ENCODE results near the gene TEX261. TPM values are rescaled to one million over a fixed set of nuclear protein-coding genes. Genes with fewer than 3 reads are reported as not detected.
A peak's percentile ranks its signal among the peaks of the same experiment; 100 is the strongest.

The TEX261 gene
- total RNA-seq, 4 donors from 2014 or later = 36.1 to 38.7 (median 37.0) TPM

DNA sequence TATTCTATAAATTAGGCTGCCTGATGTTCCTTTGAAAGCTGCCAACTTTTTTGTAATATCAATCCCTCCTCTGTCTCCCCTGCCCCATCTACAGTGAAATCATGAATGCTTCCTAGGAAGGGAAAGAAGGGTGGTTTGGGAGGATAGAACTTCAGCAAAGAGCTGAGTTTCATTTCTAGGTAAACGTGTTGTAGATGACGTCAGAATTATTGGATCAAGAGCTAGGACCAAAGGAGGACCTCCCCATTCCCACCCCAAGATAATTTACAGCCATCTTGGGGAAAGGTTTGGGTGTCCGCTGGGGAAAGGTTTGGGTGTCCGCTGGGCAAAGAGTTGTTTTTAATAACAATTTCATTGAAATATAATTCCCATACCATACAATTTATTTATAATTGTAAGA, 27.5 kb downstream of the TEX261 start:
- no peak for TF ChIP-seq POLR2A (IDR thresholded peaks at IDR 0.05)
- TF ChIP-seq EP300 (IDR thresholded peaks at IDR 0.05) = no peak
- no peak for TF ChIP-seq CTCF (IDR thresholded peaks at IDR 0.05)
- Histone ChIP-seq H3K4me1 (peaks cover 0 to 12% (median 3%) of the 10 kb centered on the region in 4 donors), H3K4me3 (no peak overlapping the region), H3K27me3 (peaks cover 0 to 20% of the 10 kb centered on the region in 2 donors), H3K9me3 (no peaks in the 10 kb centered on the region), H3K36me3 (no peaks in the 10 kb centered on the region), H3K27ac (no peak overlapping the region)
- WGBS, 2 donors = 65 to 72% methylated on average over 4 of the region's 4 CpGs
- no peak for DNase-seq (ENCODE audit: low spot score in 2 of 2)

DNA sequence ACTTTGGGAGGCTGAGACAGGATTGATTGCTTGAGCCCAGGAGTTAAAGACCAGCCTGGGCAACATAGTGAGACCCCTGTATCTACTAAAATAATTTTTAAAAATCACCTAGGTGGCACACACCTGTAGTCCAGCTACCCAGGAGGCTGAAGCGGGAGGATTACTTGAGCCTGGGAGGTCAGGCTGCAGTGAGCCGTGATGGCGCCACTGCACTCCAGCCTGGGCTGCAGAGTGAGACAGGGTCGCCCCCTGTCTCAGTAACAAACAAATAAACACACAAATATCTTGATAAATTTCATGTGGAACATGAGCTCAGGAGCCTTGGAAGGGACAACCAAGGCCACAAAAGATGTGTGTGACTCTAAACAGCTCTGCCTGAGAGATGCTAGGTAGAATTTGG, 28.0 kb downstream of the TEX261 start:
- Histone ChIP-seq H3K4me1 (peaks cover 0 to 12% (median 3%) of the 10 kb centered on the region in 4 donors), H3K27me3 (peaks cover 0 to 20% of the 10 kb centered on the region in 2 donors), H3K27ac (no peak overlapping the region), H3K9me3 (no peaks in the 10 kb centered on the region), H3K36me3 (no peaks in the 10 kb centered on the region), H3K4me3 (no peak overlapping the region)
- no peak for TF ChIP-seq CTCF (IDR thresholded peaks at IDR 0.05)
- WGBS, 2 donors = 74 to 79% methylated on average over 4 of the region's 4 CpGs
- no peak for DNase-seq (ENCODE audit: low spot score in 2 of 2)

- H3K27ac ChIP-seq = no peak overlapping the region
- H3K36me3 ChIP-seq = no peaks in the 10 kb centered on the region
- H3K4me1 ChIP-seq = peaks cover 0 to 12% (median 3%) of the 10 kb centered on the region in 4 donors
- DNase-seq (ENCODE audit: low spot score in 2 of 2) = no peak
- peak overlapping the region; percentile 27 to 58 (median 42) for H3K4me3 ChIP-seq
- 69 to 75% methylated on average over 14 of the region's 14 CpGs for WGBS, 2 donors
- no peaks in the 10 kb centered on the region for H3K9me3 ChIP-seq
- peaks cover 0 to 20% of the 10 kb centered on the region in 2 donors for H3K27me3 ChIP-seq
- TF ChIP-seq CTCF (IDR thresholded peaks at IDR 0.05) (no peak), POLR2A (IDR thresholded peaks at IDR 0.05) (no peak), EP300 (IDR thresholded peaks at IDR 0.05) (no peak)
Observed at GRCh38 chr2:70965506-70965905, 29.2 kb downstream of the TEX261 start.

DNA sequence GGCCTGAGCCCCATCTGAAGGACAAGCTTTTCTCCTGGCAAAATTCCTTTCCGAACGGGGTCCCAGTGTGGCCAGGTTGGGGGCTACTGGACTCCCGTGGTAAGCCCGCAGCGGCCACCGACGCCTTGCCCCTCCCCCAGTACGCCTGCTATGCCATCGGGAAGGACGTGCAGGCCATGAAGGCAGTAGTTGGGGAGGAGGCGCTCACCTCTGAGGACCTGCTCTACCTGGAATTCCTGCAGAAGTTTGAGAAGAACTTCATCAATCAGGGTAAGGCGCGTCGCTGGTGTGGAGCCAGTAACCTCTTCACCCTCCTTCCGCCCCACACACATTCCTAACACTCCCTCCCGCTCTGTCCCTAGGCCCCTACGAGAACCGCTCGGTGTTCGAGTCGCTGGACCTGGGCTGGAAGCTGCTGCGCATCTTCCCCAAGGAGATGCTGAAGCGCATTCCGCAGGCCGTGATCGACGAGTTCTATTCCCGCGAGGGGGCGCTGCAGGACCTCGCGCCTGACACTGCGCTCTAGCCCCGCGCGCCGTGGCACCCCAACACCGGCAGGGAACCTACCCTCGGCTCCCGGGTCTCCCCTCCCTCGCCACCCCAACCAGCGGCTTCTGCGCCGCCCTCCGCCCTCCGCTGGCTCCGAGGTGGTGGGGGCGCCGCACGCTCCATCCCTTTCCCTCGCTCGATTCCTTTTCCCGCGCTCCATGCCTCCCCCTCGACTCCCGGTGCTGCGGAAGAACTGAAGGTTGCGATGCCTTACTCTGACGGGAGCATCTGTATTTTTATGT, 29.9 kb downstream of the TEX261 start:
- H3K27me3 ChIP-seq = peaks cover 0 to 20% of the 10 kb centered on the region in 2 donors
- H3K4me1 ChIP-seq = peaks cover 0 to 12% (median 3%) of the 10 kb centered on the region in 4 donors
- TF ChIP-seq CTCF (IDR thresholded peaks at IDR 0.05) (peak; percentile 77 to 90 (median 78)), EP300 (IDR thresholded peaks at IDR 0.05) (no peak), POLR2A (IDR thresholded peaks at IDR 0.05) (no peak)
- H3K27ac ChIP-seq = no peak overlapping the region
- H3K36me3 ChIP-seq = no peaks in the 10 kb centered on the region
- H3K9me3 ChIP-seq = no peaks in the 10 kb centered on the region
- peak overlapping the region; percentile 27 to 58 (median 42) for H3K4me3 ChIP-seq
- peak; percentile 46 to 66 for DNase-seq (ENCODE audit: low spot score in 2 of 2)
- 8 to 16% methylated on average over 54 to 59 of the region's 59 CpGs for WGBS, 2 donors

DNA sequence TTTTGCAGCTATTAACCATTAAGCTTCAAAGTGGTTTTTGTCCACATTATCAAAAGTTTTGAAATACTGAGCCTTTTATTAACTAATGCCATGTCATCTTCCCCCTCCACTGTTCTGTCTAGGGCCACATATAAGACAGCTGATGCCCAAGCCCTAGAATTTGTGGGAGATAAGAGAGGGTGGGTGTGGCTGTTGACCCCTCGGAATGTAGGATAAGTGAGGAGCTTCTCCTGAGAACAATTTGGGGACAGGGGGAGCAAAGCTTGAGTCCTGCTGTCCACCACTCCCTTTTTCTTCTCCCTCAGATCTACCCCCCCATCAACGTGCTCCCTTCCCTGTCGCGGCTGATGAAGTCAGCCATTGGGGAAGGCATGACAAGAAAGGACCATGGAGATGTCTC, 30.5 kb downstream of the TEX261 start:
- 59 to 66% methylated on average over 4 of the region's 4 CpGs for WGBS, 2 donors
- Histone ChIP-seq H3K4me3 (no peak overlapping the region), H3K4me1 (peaks cover 0 to 12% (median 3%) of the 10 kb centered on the region in 4 donors), H3K27ac (no peak overlapping the region), H3K27me3 (peaks cover 0 to 20% of the 10 kb centered on the region in 2 donors), H3K36me3 (no peaks in the 10 kb centered on the region), H3K9me3 (no peaks in the 10 kb centered on the region)
- DNase-seq (ENCODE audit: low spot score in 2 of 2) = no peak
- no peak for TF ChIP-seq POLR2A (IDR thresholded peaks at IDR 0.05)
- no peak for TF ChIP-seq EP300 (IDR thresholded peaks at IDR 0.05)
- no peak for TF ChIP-seq CTCF (IDR thresholded peaks at IDR 0.05)
